Endometrium (tissue), 2 donors: Measurements from ENCODE around the gene LMF1.

Experiments used
- FAIRE-seq: peaks from 2 replicates; lab custom pipeline; 2012; peaks lifted over from hg19 to GRCh38; lab: Jason Lieb, UNC
- donor health status: control.
- donor health status: control.

The LMF1 gene

DNA sequence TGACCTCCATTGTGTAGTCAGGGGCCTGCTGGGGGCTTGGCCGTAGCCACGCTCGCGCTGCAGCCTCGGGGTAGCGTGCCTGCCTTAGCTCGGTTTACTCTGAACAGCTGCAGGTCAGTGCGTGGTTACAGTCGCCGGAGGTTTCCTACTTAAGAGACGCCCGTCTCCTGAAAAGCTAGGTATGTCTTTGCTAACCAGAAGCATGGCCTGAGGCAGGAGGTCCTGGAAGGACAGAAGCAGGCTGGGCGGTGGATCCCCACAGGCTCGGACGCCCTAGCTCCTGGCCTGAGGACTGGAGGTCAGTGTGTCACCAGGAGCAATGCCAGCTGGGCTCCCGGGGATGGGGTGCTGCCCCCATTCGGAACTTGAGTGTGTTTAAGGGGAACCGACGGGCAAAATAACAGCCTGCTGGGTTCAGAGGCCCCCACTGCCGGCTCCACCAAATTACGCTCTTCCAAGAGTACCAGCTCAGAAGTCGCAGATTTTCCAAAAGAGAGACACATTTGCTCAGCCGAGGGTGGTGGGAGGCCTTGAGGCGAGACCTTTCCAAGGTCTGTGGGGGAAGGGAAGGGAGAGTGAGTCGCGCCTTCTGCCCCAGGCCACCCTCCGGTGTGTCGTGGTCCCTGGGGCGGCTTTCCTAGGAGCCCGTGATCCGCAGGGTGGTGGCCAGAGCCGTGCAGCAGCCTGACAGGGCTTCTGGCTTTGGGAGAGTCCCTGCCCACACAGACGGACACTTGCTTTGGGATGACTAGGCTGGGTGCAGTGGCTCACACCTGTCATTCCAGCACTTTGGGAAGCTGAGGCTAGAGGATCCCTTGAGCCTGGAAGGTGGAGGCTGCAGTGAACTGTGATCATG lies 166.4 kb downstream of the LMF1 start:
- no peak for FAIRE-seq

- FAIRE-seq, result no peak
Observed at GRCh38 chr16:803754-804080, 167.1 kb downstream of the LMF1 start.
